ENCODE measurements around the gene AKAP17A.

The AKAP17A gene

DNA sequence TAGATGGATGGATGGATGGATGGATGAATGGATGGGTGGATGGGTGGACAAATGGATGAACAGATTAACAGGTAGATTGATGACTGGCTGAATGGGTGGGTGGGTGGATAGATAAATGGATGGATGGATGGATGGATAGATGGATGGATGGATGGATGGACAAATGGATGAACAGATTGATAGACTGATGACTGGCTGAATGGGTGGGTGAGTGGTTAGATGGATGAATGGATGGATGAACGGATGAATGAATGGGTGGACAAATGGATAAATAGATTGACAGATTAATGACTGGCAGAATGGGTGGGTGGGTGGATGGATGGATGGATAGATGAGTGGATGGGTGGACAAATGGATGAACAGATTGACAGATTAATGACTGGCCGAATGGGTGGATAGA lies 13.6 kb upstream of the AKAP17A start:
- WGBS (ENCODE audit: extremely low coverage, insufficient coverage, low lambda C conversion rate), result no CpG with 5 or more reads among the region's 2 CpGs
- Histone ChIP-seq H3K27me3 (ENCODE audit: insufficient read depth, low read length, poor library complexity) (no peaks in the 10 kb centered on the region), H4K5ac (ENCODE audit: low read length) (no peak overlapping the region), H3K27ac (ENCODE audit: low read depth, low read length) (no peak overlapping the region), H4K8ac (ENCODE audit: low read depth, low read length) (no peak overlapping the region), H3K4me1 (ENCODE audit: control insufficient read depth, low read depth, low read length) (no peaks in the 10 kb centered on the region), H3K23ac (ENCODE audit: low read length) (no peak overlapping the region), H3K9ac (ENCODE audit: low read length) (no peak overlapping the region), H3K56ac (ENCODE audit: low read length) (no peak overlapping the region), H2BK120ac (ENCODE audit: low read depth, low read length) (no peak overlapping the region), H3K18ac (ENCODE audit: low read length) (no peak overlapping the region), H3K79me2 (ENCODE audit: control insufficient read depth, insufficient read depth, low read length) (no peaks in the 10 kb centered on the region), H2BK5ac (ENCODE audit: low read length) (no peak overlapping the region), H3K36me3 (ENCODE audit: control insufficient read depth, insufficient read depth, low read length) (no peaks in the 10 kb centered on the region), H3K79me1 (ENCODE audit: low read length) (no peaks in the 10 kb centered on the region), H3K4me2 (ENCODE audit: low read length) (no peak overlapping the region), H2AK5ac (ENCODE audit: low read length) (no peak overlapping the region), H3K4me3 (ENCODE audit: low read length) (no peak overlapping the region), H3K4ac (ENCODE audit: low read depth, low read length) (no peak overlapping the region), H2BK15ac (replicated peaks; ENCODE audit: low read depth) (no peak overlapping the region)
- no peak for DNase-seq

DNA sequence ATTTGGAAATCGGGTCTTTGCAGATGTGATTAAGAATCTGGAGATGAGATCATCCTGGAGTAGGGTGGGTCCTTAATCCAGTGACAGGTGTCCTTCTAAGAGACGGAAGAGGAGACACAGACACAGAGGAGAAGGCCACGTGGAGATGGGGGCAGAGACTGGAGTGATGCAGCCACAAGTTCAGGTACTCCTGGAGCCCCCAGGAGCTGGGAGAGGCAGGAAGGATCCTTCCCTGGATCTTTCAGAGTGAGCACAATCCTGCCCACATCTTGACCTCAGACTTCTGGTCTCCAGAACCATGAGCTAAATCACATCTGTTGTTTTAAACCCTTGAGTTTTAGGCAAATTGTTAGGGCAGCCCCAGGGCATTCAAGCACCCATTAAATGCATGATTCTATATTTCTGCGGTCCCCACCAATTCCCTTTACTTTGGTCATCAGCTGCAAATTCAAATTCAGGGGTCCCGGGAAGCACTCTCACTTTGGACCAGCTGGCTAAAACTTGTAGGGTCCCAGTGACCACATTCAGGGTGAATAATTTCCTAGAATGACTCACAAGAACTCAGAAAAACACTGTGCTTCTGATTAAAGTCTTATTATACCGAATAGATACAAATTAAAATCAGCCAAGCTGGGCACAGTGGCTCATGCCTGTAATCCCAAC lies 12.8 kb upstream of the AKAP17A start:
- no peak overlapping the region for H2BK5ac ChIP-seq (ENCODE audit: low read length)
- no peak overlapping the region for H2BK15ac ChIP-seq (replicated peaks; ENCODE audit: low read depth)
- no peak overlapping the region for H3K27ac ChIP-seq (ENCODE audit: low read depth, low read length)
- no peak overlapping the region for H4K8ac ChIP-seq (ENCODE audit: low read depth, low read length)
- H3K23ac ChIP-seq (ENCODE audit: low read length), result no peak overlapping the region
- H2AK5ac ChIP-seq (ENCODE audit: low read length), result no peak overlapping the region
- no peaks in the 10 kb centered on the region for H3K79me1 ChIP-seq (ENCODE audit: low read length)
- no peak overlapping the region for H3K4ac ChIP-seq (ENCODE audit: low read depth, low read length)
- H3K18ac ChIP-seq (ENCODE audit: low read length), result no peak overlapping the region
- no peak overlapping the region for H3K56ac ChIP-seq (ENCODE audit: low read length)
- H3K4me3 ChIP-seq (ENCODE audit: low read length), result no peak overlapping the region
- H3K9ac ChIP-seq (ENCODE audit: low read length), result no peak overlapping the region
- H4K5ac ChIP-seq (ENCODE audit: low read length), result no peak overlapping the region
- H3K79me2 ChIP-seq (ENCODE audit: control insufficient read depth, insufficient read depth, low read length), result no peaks in the 10 kb centered on the region
- no CpG with 5 or more reads among the region's 6 CpGs for WGBS (ENCODE audit: extremely low coverage, insufficient coverage, low lambda C conversion rate)
- DNase-seq, result no peak
- H2BK120ac ChIP-seq (ENCODE audit: low read depth, low read length), result no peak overlapping the region
- no peaks in the 10 kb centered on the region for H3K27me3 ChIP-seq (ENCODE audit: insufficient read depth, low read length, poor library complexity)
- no peaks in the 10 kb centered on the region for H3K36me3 ChIP-seq (ENCODE audit: control insufficient read depth, insufficient read depth, low read length)
- no peak overlapping the region for H3K4me2 ChIP-seq (ENCODE audit: low read length)
- H3K4me1 ChIP-seq (ENCODE audit: control insufficient read depth, low read depth, low read length), result no peaks in the 10 kb centered on the region

DNA sequence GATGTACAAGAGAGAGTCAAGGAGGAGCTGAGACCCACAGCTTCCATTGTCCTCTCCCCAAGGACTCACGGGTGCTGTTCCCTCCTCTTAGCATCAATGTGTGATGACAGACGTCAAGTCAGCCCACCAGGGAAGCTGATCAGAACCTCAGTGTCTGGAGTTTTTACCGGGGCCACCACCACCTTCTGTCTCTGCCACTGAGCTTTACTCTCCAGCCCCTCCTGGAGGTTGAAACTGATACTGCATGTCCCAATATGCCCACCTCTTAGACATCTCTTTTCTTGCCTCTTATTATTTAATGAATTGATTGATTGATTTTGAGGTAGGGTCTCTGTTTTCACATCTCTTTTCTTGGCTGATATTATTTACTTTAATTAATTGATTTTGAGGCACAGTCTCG lies 10.3 kb upstream of the AKAP17A start:
- Histone ChIP-seq H4K5ac (ENCODE audit: low read length) (no peak overlapping the region), H3K27ac (ENCODE audit: low read depth, low read length) (no peak overlapping the region), H3K4me3 (ENCODE audit: low read length) (no peak overlapping the region), H2AK5ac (ENCODE audit: low read length) (no peak overlapping the region), H3K4me1 (ENCODE audit: control insufficient read depth, low read depth, low read length) (no peaks in the 10 kb centered on the region), H3K79me1 (ENCODE audit: low read length) (no peaks in the 10 kb centered on the region), H3K27me3 (ENCODE audit: insufficient read depth, low read length, poor library complexity) (no peaks in the 10 kb centered on the region), H2BK5ac (ENCODE audit: low read length) (no peak overlapping the region), H3K4ac (ENCODE audit: low read depth, low read length) (no peak overlapping the region), H2BK120ac (ENCODE audit: low read depth, low read length) (no peak overlapping the region), H4K8ac (ENCODE audit: low read depth, low read length) (no peak overlapping the region), H3K18ac (ENCODE audit: low read length) (no peak overlapping the region), H3K23ac (ENCODE audit: low read length) (no peak overlapping the region), H3K56ac (ENCODE audit: low read length) (no peak overlapping the region), H3K36me3 (ENCODE audit: control insufficient read depth, insufficient read depth, low read length) (no peaks in the 10 kb centered on the region), H2BK15ac (replicated peaks; ENCODE audit: low read depth) (no peak overlapping the region), H3K9ac (ENCODE audit: low read length) (no peak overlapping the region), H3K4me2 (ENCODE audit: low read length) (no peak overlapping the region), H3K79me2 (ENCODE audit: control insufficient read depth, insufficient read depth, low read length) (no peaks in the 10 kb centered on the region)
- WGBS (ENCODE audit: extremely low coverage, insufficient coverage, low lambda C conversion rate), result no CpG with 5 or more reads among the region's 4 CpGs
- DNase-seq, result peak; percentile 63

DNA sequence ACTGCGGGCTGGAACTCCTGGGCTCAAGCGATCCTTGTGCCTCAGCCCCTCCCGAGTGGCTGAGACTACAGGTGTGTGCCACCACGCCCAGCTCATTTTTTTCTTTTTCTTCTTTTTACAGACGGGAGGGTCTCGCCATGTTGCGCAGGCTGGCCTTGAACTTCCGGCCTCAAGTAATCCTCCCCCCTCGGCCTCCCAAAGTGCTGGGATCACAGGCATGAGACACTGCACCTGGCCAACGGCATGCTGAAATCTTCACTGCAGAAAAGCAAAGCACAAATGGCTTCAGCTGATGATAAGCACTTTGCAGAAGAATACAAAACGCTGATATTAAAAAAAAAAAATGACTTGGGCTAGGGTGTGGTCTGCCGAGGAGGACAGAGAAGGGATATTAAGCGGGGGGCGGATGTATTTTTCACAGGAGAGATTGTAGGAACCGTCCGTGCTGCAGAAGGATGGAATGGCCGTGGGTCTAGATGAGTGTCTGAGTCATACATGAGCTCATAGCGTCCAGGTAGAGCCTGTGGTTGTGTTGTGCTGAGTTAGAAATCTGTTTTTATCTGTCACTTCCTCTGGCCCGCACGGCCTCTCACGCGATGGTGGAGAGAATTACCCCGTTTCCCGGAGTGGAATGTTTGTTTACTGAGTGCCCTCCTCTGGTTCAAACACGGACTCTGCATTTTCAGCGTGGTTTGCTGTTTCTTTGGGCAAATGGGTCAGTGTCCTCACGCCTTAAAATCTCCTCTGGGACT lies 8.5 kb upstream of the AKAP17A start:
- no CpG with 5 or more reads among the region's 27 CpGs for WGBS (ENCODE audit: extremely low coverage, insufficient coverage, low lambda C conversion rate)
- Histone ChIP-seq H3K4me2 (ENCODE audit: low read length) (no peak overlapping the region), H2BK120ac (ENCODE audit: low read depth, low read length) (no peak overlapping the region), H3K4ac (ENCODE audit: low read depth, low read length) (no peak overlapping the region), H2AK5ac (ENCODE audit: low read length) (no peak overlapping the region), H4K8ac (ENCODE audit: low read depth, low read length) (no peak overlapping the region), H3K36me3 (ENCODE audit: control insufficient read depth, insufficient read depth, low read length) (no peaks in the 10 kb centered on the region), H3K23ac (ENCODE audit: low read length) (no peak overlapping the region), H3K27me3 (ENCODE audit: insufficient read depth, low read length, poor library complexity) (no peaks in the 10 kb centered on the region), H3K79me1 (ENCODE audit: low read length) (no peaks in the 10 kb centered on the region), H4K5ac (ENCODE audit: low read length) (no peak overlapping the region), H3K4me1 (ENCODE audit: control insufficient read depth, low read depth, low read length) (no peaks in the 10 kb centered on the region), H2BK15ac (replicated peaks; ENCODE audit: low read depth) (no peak overlapping the region), H2BK5ac (ENCODE audit: low read length) (no peak overlapping the region), H3K79me2 (ENCODE audit: control insufficient read depth, insufficient read depth, low read length) (no peaks in the 10 kb centered on the region), H3K56ac (ENCODE audit: low read length) (no peak overlapping the region), H3K4me3 (ENCODE audit: low read length) (no peak overlapping the region), H3K27ac (ENCODE audit: low read depth, low read length) (no peak overlapping the region), H3K18ac (ENCODE audit: low read length) (no peak overlapping the region), H3K9ac (ENCODE audit: low read length) (no peak overlapping the region)
- no peak for DNase-seq

DNA sequence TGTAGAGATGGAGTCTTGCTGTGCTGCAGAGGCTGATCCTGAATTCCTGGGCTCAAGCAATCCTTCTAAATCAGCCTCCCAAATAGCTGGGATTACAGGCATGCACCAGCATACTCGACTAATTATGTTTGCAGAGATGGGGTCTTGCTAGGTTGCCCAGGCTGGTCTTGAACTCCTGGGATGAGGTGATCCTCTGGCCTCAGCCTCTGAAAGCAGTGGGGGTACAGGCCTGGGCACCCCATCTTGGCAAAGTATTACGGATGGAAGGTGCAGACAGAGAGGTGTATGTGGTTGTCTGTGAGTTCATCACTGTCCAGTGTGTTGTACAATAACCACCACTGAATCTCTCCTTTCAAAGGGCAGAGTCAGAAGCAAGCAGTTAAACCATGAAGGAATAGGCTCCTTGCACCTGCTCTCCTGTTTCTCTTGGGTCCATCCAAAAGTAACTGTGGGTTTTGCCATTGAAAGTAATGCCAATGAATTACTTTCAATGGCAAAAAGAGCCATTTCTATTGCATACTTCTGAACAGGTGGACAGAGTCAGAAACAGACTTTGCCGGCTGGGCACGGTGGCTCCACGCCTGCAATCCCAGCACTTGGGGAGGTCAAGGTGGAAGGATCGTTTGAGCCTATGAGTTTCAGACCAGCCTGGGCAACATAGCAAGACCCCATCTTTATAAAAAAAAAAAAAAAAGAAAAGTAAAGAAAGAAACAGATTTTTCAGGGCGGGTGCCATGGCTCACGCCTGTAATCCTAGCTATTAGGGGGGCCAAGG lies 7.0 kb upstream of the AKAP17A start:
- no peak for DNase-seq
- no peak overlapping the region for H3K9ac ChIP-seq (ENCODE audit: low read length)
- no peak overlapping the region for H2BK120ac ChIP-seq (ENCODE audit: low read depth, low read length)
- no peaks in the 10 kb centered on the region for H3K4me1 ChIP-seq (ENCODE audit: control insufficient read depth, low read depth, low read length)
- H3K4ac ChIP-seq (ENCODE audit: low read depth, low read length), result no peak overlapping the region
- H3K4me2 ChIP-seq (ENCODE audit: low read length), result no peak overlapping the region
- no CpG with 5 or more reads among the region's 8 CpGs for WGBS (ENCODE audit: extremely low coverage, insufficient coverage, low lambda C conversion rate)
- H3K36me3 ChIP-seq (ENCODE audit: control insufficient read depth, insufficient read depth, low read length), result no peaks in the 10 kb centered on the region
- H4K5ac ChIP-seq (ENCODE audit: low read length), result no peak overlapping the region
- no peaks in the 10 kb centered on the region for H3K79me1 ChIP-seq (ENCODE audit: low read length)
- no peak overlapping the region for H3K18ac ChIP-seq (ENCODE audit: low read length)
- H2BK15ac ChIP-seq (replicated peaks; ENCODE audit: low read depth), result no peak overlapping the region
- no peak overlapping the region for H3K56ac ChIP-seq (ENCODE audit: low read length)
- H3K27ac ChIP-seq (ENCODE audit: low read depth, low read length), result no peak overlapping the region
- H3K4me3 ChIP-seq (ENCODE audit: low read length), result no peak overlapping the region
- H2BK5ac ChIP-seq (ENCODE audit: low read length), result no peak overlapping the region
- no peak overlapping the region for H2AK5ac ChIP-seq (ENCODE audit: low read length)
- no peak overlapping the region for H3K23ac ChIP-seq (ENCODE audit: low read length)
- H3K79me2 ChIP-seq (ENCODE audit: control insufficient read depth, insufficient read depth, low read length), result no peaks in the 10 kb centered on the region
- no peaks in the 10 kb centered on the region for H3K27me3 ChIP-seq (ENCODE audit: insufficient read depth, low read length, poor library complexity)
- no peak overlapping the region for H4K8ac ChIP-seq (ENCODE audit: low read depth, low read length)

Measured in mesendoderm (in vitro differentiated cells).